NT2/D1 (cell line): Measurements from ENCODE around the gene MAPK10.
"Not testable (repeated sequence)": the region's sequence is repeated elsewhere in the genome, so short reads cannot be mapped to it uniquely, and the experiment has no call there.

Experiments
- SUZ12 ChIP-seq: IDR thresholded peaks from 2 replicates; pipeline ENCODE4 v1.6.1; 2011; ENCODE audit not compliant: insufficient read length, insufficient read depth; ENCODE audit errors: extremely low read depth
- YY1 ChIP-seq: IDR thresholded peaks from 2 replicates; pipeline ENCODE4 v1.6.1; 2011; ENCODE audit not compliant: insufficient read length, insufficient read depth

DNA sequence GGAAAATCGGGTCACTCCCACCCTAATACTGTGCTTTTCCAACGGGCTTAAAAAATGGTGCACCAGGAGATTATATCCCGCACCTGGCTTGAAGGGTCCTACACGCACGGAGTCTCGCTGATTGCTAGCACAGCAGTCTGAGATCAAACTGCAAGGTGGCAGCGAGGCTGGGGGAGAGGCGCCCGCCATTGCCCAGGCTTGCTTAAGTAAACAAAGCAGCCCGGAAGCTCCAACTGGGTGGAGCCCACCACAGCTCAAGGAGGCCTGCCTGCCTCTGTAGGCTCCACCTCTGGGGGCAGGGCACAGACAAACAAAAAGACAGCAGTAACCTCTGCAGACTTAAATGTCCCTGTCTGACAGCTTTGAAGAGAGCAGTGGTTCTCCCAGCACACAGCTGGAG is 191.5 kb downstream of the MAPK10 start:
- TF ChIP-seq YY1, SUZ12: not testable (repeated sequence)
